ENCODE results near the gene NDUFS6. TPM values are rescaled to one million over a fixed set of nuclear protein-coding genes. Genes with fewer than 3 reads are reported as not detected.

The NDUFS6 gene
- total and polyA plus RNA-seq, 2 of the 4 experiments (the other 2 are of a cell fraction), result 10.4 to 69.0 TPM

GRCh38 chr5:1851290-1851934, 50.2 kb downstream of the NDUFS6 start:
- H3K4me1 ChIP-seq (ENCODE audit: control insufficient read depth, insufficient read depth, low read length), result no peaks in the 10 kb centered on the region
- no peak overlapping the region for H3K14ac ChIP-seq (replicated peaks; ENCODE audit: low read depth, low read length)
- no peak overlapping the region for H2AK9ac ChIP-seq (replicated peaks; ENCODE audit: low read depth, low read length, poor library complexity)
- no peak overlapping the region for H4K8ac ChIP-seq (ENCODE audit: low read depth in 2 of 2, low read length in 2 of 2)
- BruUV-seq (replicated peaks), result no TSS peak
- H3K56ac ChIP-seq (ENCODE audit: extremely low read depth, insufficient read depth, low read length), result no peak overlapping the region
- no peak overlapping the region for H3K23ac ChIP-seq (ENCODE audit: low read depth, low read length)
- in situ Hi-C loops (cut with MboI; ENCODE audit: low sequenced_read_pairs), result no loop called here
- H2AFZ ChIP-seq (replicated peaks; ENCODE audit: low read length, poor library complexity), result peak overlapping the region; percentile 51
- no peaks in the 10 kb centered on the region for H3K9me1 ChIP-seq (ENCODE audit: insufficient read depth, low read length)
- TF ChIP-seq RFX5 (IDR thresholded peaks at IDR 0.05; ENCODE audit: low read depth, low read length) (no peak), CEBPB (IDR thresholded peaks at IDR 0.05; ENCODE audit: low read depth, low read length) (no peak), MXI1 (IDR thresholded peaks at IDR 0.05; ENCODE audit: borderline replicate concordance, low read depth, low read length) (no peak), BHLHE40 (IDR thresholded peaks at IDR 0.05; ENCODE audit: low read depth, low read length) (no peak), CTCF (conservative IDR thresholded peaks at IDR 0.05; ENCODE audit: low read depth, low read length) (no peak), RAD21 (IDR thresholded peaks at IDR 0.05; ENCODE audit: low read length) (no peak), POLR2A (IDR thresholded peaks at IDR 0.05; ENCODE audit: low read depth, low read length) (no peak), NFE2L2 (IDR thresholded peaks at IDR 0.05; ENCODE audit: low read depth, low read length) (no peak), CHD1 (IDR thresholded peaks at IDR 0.05; ENCODE audit: low read depth, low read length) (no peak), FOS (IDR thresholded peaks at IDR 0.05; ENCODE audit: low read depth, low read length) (no peak), SMC3 (IDR thresholded peaks at IDR 0.05; ENCODE audit: low read depth, low read length) (no peak), ELK1 (IDR thresholded peaks at IDR 0.05; ENCODE audit: borderline replicate concordance, low read depth, low read length) (no peak), USF2 (IDR thresholded peaks at IDR 0.05; ENCODE audit: low read depth, low read length) (no peak), MAZ (IDR thresholded peaks at IDR 0.05; ENCODE audit: borderline replicate concordance, low read depth, low read length) (no peak), RCOR1 (IDR thresholded peaks at IDR 0.05; ENCODE audit: insufficient replicate concordance, low read length) (no peak), MAFK (IDR thresholded peaks at IDR 0.05; ENCODE audit: low read depth, low read length) (no peak)
- H3K4me2 ChIP-seq (ENCODE audit: low read depth, low read length), result no peak overlapping the region
- H4K5ac ChIP-seq (ENCODE audit: low read depth, low read length), result no peak overlapping the region
- H4K20me1 ChIP-seq (ENCODE audit: insufficient read depth, low read length), result no peaks in the 10 kb centered on the region
- no peaks in the 10 kb centered on the region; the same call in 1 of the 2 replicates for H3K9me3 ChIP-seq (ENCODE audit: control insufficient read depth, insufficient read depth, low read length)
- 0% methylated on average over 6 of the region's 34 CpGs; no CpG with 5 or more reads in 1 of the 2 experiments for WGBS, 2 experiments (ENCODE audit: extremely low coverage in 2 of 2, insufficient read length in 1 of 2)
- no peak overlapping the region for H3K27ac ChIP-seq (ENCODE audit: insufficient read depth, low read length)
- H3K9ac ChIP-seq (ENCODE audit: low read depth, low read length), result no peak overlapping the region
- H3K36me3 ChIP-seq (ENCODE audit: control insufficient read depth, insufficient read depth, low read length), result no peaks in the 10 kb centered on the region
- peaks cover 76% of the 10 kb centered on the region for H3K27me3 ChIP-seq (ENCODE audit: control insufficient read depth, insufficient read depth, low read length)
- DNase-seq (no peak), ATAC-seq (ENCODE audit: low read depth) (0 out of 2 replicates have a peak, but pooled peaks have one; percentile 22)
- dilution Hi-C loops (cut with HindIII; ENCODE audit: low sequenced_read_pairs, unreplicated experiment), result no loop called here
- H3K18ac ChIP-seq (ENCODE audit: low read depth, low read length), result no peak overlapping the region
- H2BK20ac ChIP-seq (ENCODE audit: low read depth, low read length), result no peak overlapping the region
- H2AK5ac ChIP-seq (ENCODE audit: low read depth, low read length), result no peak overlapping the region
- no peak overlapping the region for H4K91ac ChIP-seq (ENCODE audit: insufficient read depth, low read depth, low read length)
- no peak overlapping the region for H2BK5ac ChIP-seq (ENCODE audit: low read depth, low read length, poor library complexity, severe bottlenecking)
- CTCF ChIA-PET, result no interaction called here
- H3K79me1 ChIP-seq (ENCODE audit: low read depth in 1 of 2, low read length in 2 of 2), result no peaks in the 10 kb centered on the region
- no peak overlapping the region for H3K4ac ChIP-seq (ENCODE audit: low read depth, low read length)
- no peak overlapping the region for H2BK120ac ChIP-seq (ENCODE audit: low read depth, low read length)
- intact Hi-C loops (cut with micrococcal nuclease), result no loop called here
- POLR2A ChIA-PET (ENCODE audit: unreplicated experiment), result no interaction called here
- H3K4me3 ChIP-seq (ENCODE audit: insufficient read depth, low read depth, low read length), result no peak overlapping the region
- H2BK15ac ChIP-seq (ENCODE audit: low read depth, low read length), result no peak overlapping the region

All from IMR-90 (cell line).